Measurements from ENCODE around the gene SOX6.
A peak's percentile ranks its signal among the peaks of the same experiment; 100 is the strongest.

SOX6 gene

GRCh38 chr11:16114431-16114830 is 241.9 kb downstream of the SOX6 start:
- H3K27ac ChIP-seq = no peak overlapping the region
- TF ChIP-seq, protein P1, sequence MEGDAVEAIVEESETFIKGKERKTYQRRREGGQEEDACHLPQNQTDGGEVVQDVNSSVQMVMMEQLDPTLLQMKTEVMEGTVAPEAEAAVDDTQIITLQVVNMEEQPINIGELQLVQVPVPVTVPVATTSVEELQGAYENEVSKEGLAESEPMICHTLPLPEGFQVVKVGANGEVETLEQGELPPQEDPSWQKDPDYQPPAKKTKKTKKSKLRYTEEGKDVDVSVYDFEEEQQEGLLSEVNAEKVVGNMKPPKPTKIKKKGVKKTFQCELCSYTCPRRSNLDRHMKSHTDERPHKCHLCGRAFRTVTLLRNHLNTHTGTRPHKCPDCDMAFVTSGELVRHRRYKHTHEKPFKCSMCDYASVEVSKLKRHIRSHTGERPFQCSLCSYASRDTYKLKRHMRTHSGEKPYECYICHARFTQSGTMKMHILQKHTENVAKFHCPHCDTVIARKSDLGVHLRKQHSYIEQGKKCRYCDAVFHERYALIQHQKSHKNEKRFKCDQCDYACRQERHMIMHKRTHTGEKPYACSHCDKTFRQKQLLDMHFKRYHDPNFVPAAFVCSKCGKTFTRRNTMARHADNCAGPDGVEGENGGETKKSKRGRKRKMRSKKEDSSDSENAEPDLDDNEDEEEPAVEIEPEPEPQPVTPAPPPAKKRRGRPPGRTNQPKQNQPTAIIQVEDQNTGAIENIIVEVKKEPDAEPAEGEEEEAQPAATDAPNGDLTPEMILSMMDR (conservative IDR thresholded peaks at IDR 0.05; ENCODE audit: low read depth) = no peak
- ChIA-PET CTCF (no interaction called here), POLR2A (ENCODE audit: low non-redundant PET) (no interaction called here)
- no peak for DNase-seq (ENCODE audit: low spot score)

GRCh38 chr11:16111690-16112089 is 244.7 kb downstream of the SOX6 start:
- CTCF ChIA-PET = no interaction called here
- POLR2A ChIA-PET (ENCODE audit: low non-redundant PET) = no interaction called here
- no peak overlapping the region for H3K27ac ChIP-seq
- DNase-seq (ENCODE audit: low spot score) = no peak
- TF ChIP-seq, protein P1 (conservative IDR thresholded peaks at IDR 0.05; ENCODE audit: low read depth) = no peak

GRCh38 chr11:16110886-16111285 is 245.5 kb downstream of the SOX6 start:
- ChIA-PET CTCF (no interaction called here), POLR2A (ENCODE audit: low non-redundant PET) (no interaction called here)
- DNase-seq (ENCODE audit: low spot score) = no peak
- H3K27ac ChIP-seq = no peak overlapping the region
- TF ChIP-seq, protein P1 (conservative IDR thresholded peaks at IDR 0.05; ENCODE audit: low read depth) = no peak

GRCh38 chr11:16099343-16099900 is 256.9 kb downstream of the SOX6 start:
- ChIA-PET POLR2A (ENCODE audit: low non-redundant PET) (no interaction called here), CTCF (interaction anchor here (0.7 kb wide), 2 partner anchors 206 to 399 kb away, joined by 3 read pairs; no protein-coding TSS in a partner anchor)
- TF ChIP-seq, protein P1 (conservative IDR thresholded peaks at IDR 0.05; ENCODE audit: low read depth) = no peak
- no peak overlapping the region for H3K27ac ChIP-seq
- peak; percentile 16 for DNase-seq (ENCODE audit: low spot score)

DNA sequence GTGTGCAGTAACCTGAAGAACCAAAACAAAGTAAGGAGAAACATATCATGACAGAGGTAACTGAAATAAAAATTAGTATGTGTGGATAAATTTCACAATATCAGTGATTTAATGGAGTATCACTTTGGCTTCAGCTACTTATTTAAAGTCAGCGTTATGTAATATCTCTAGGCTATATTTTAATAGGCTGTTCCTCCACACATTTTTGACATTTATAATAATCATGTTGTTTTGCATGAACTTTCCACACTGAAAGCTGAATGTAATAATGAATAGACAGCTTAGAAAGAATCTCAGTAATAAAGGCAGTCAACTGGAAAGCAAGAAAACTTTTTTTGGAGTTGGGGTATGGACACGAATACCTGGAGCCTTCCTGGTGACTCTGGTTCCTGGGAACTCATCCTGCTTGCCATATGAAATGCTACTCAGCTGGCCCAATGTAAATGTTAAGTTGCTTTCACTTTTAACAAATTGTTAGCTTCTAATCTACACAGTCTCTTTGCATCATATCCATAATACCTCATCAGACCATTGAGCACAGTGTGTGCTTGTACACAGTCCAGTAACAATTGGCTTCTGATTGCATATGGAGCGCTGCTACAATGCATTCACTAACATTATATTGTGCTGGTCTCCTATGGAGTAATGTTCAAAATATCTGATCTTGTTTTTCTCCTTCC is 257.7 kb downstream of the SOX6 start:
- CTCF ChIA-PET = interaction anchor here (0.6 to 1.5 kb wide), 2 partner anchors 221 to 279 kb away, joined by 5 read pairs; no protein-coding TSS in a partner anchor
- POLR2A ChIA-PET (ENCODE audit: low non-redundant PET) = no interaction called here
- TF ChIP-seq, protein P1 (conservative IDR thresholded peaks at IDR 0.05; ENCODE audit: low read depth) = no peak
- H3K27ac ChIP-seq = no peak overlapping the region
- DNase-seq (ENCODE audit: low spot score) = no peak

DNA sequence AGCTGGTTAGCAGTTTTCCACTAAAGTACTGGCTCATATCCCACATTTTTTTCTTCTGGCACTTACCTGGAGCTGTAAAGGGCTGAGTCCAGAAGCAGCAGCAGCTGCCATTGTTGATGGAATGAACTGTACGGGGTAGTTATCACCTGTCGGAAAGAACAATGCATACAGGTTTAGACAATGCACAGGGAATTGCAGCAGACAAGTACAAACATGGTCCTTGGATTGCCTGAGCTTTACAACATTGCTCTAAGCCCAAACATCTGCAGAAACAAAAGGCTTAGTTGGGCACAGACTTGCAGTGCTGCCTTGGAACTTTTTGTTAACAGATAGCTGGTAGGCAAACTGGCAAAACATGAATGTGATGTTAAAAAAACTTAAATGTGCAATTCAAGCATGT is 258.8 kb downstream of the SOX6 start:
- CTCF ChIA-PET = interaction anchor here (0.5 to 1.5 kb wide), 2 partner anchors 278 to 444 kb away, joined by 3 to 5 read pairs; no protein-coding TSS in a partner anchor
- TF ChIP-seq, protein P1 (conservative IDR thresholded peaks at IDR 0.05; ENCODE audit: low read depth) = no peak
- POLR2A ChIA-PET (ENCODE audit: low non-redundant PET) = no interaction called here
- no peak overlapping the region for H3K27ac ChIP-seq
- DNase-seq (ENCODE audit: low spot score) = peak; percentile 66
